Activated CD4-positive, alpha-beta T cell treated with anti-CD3 and anti-CD28 coated beads for 36 hours (primary cell): ENCODE data around the gene SH3PXD2B. TPM values are rescaled to one million over a fixed set of nuclear protein-coding genes. Genes with fewer than 3 reads are reported as not detected.
"Not testable (repeated sequence)": the region's sequence is repeated elsewhere in the genome, so short reads cannot be mapped to it uniquely, and the experiment has no call there.

Experiments used
- ATAC-seq: fragments of 200-7000 bp; cut with Tn5 transposase; one replicate; pipeline ENCODE4 v1.10.0; 2021; ENCODE audit warnings: mild to moderate bottlenecking, moderate library complexity
- CTCF ChIA-PET: fragments of 350-600 bp; sonication (Branson Sonifier 250); formaldehyde crosslinking; loops from one replicate; lab custom pipeline; 2021; ENCODE audit warnings: antibody characterized with exemption; lab: Charles Lee
- POLR2A ChIA-PET: fragments of 350-600 bp; sonication (Branson Sonifier 250); formaldehyde crosslinking; loops from one replicate; lab custom pipeline; 2021; ENCODE audit warnings: antibody characterized with exemption, inconsistent platforms; lab: Charles Lee
- DNase-seq: peaks from one replicate; pipeline ENCODE4 v3.0.0-alpha.2; 2020
- H3K27ac Mint-ChIP-seq: one replicate; pipeline ENCODE4 v1.8.0; 2021; ENCODE audit warnings: mixed read lengths
- H3K27me3 Mint-ChIP-seq: one replicate; pipeline ENCODE4 v1.8.0; 2021; ENCODE audit warnings: mixed read lengths
- H3K36me3 Mint-ChIP-seq: one replicate; pipeline ENCODE4 v1.8.0; 2021; ENCODE audit warnings: low read depth, mixed read lengths
- H3K4me1 Mint-ChIP-seq: one replicate; pipeline ENCODE4 v1.8.0; 2021; ENCODE audit warnings: mixed read lengths
- H3K4me3 Mint-ChIP-seq: one replicate; pipeline ENCODE4 v1.8.0; 2021; ENCODE audit warnings: mild to moderate bottlenecking, moderate library complexity, mixed read lengths
- H3K9me3 Mint-ChIP-seq: one replicate; pipeline ENCODE4 v1.8.0; 2021; ENCODE audit warnings: low read depth, mixed read lengths
- intact Hi-C, 2 experiments: fragments of 100-400 bp; cut with DNase I in 1 of 2; cut with micrococcal nuclease in 1 of 2; formaldehyde crosslinking; loops; one replicate each; pipeline versions ENCODE4 v1.14.2 to v1.15.1; 2022 to 2024; cut with DNase I, micrococcal nuclease
- total RNA-seq, 2 experiments: library from RNA; stranded (reverse); gene quantifications; one replicate each; pipeline ENCODE4 v1.2.3, GENCODE V29; 2021

SH3PXD2B gene
- total RNA-seq, 2 experiments from 2014 or later, result 1.3 to 1.8 TPM

- Mint-ChIP-seq H3K4me3 (no peak overlapping the region), H3K36me3 (peaks cover 3% of the 10 kb centered on the region), H3K4me1 (no peaks in the 10 kb centered on the region), H3K27me3 (peaks cover 6% of the 10 kb centered on the region), H3K27ac (no peak overlapping the region), H3K9me3 (peaks cover 10% of the 10 kb centered on the region)
- intact Hi-C loops, result no loop called here
- no peak for ATAC-seq
- ChIA-PET CTCF (interaction anchor here (0.6 to 1.0 kb wide), 2 partner anchors 73 to 409 kb away, joined by 3 read pairs; no protein-coding TSS in a partner anchor), POLR2A (no interaction called here)
- DNase-seq, result no peak
Observed at GRCh38 chr5:172374783-172375182, 79.5 kb downstream of the SH3PXD2B start.

GRCh38 chr5:172373680-172374079, 80.6 kb downstream of the SH3PXD2B start:
- Mint-ChIP-seq H3K27me3 (peaks cover 6% of the 10 kb centered on the region), H3K36me3 (peaks cover 3% of the 10 kb centered on the region), H3K9me3 (peaks cover 10% of the 10 kb centered on the region), H3K27ac (no peak overlapping the region), H3K4me3 (no peak overlapping the region), H3K4me1 (no peaks in the 10 kb centered on the region)
- intact Hi-C loops, result no loop called here
- ChIA-PET POLR2A (no interaction called here), CTCF (no interaction called here)
- ATAC-seq (no peak), DNase-seq (no peak)

- H3K36me3 Mint-ChIP-seq, result peaks cover 3% of the 10 kb centered on the region
- ATAC-seq (no peak), DNase-seq (no peak)
- POLR2A ChIA-PET, result no interaction called here
- no peaks in the 10 kb centered on the region for H3K4me1 Mint-ChIP-seq
- CTCF ChIA-PET, result interaction anchor here (0.5 to 0.6 kb wide), 2 partner anchors 41 to 928 kb away, joined by 3 to 5 read pairs; no protein-coding TSS in a partner anchor
- H3K4me3 Mint-ChIP-seq, result no peak overlapping the region
- H3K9me3 Mint-ChIP-seq, result peaks cover 10% of the 10 kb centered on the region
- H3K27ac Mint-ChIP-seq, result no peak overlapping the region
- peaks cover 6% of the 10 kb centered on the region for H3K27me3 Mint-ChIP-seq
- intact Hi-C loops, result no loop called here
Observed at GRCh38 chr5:172371684-172372083, 82.6 kb downstream of the SH3PXD2B start.

- peak; percentile 76 for DNase-seq
- Mint-ChIP-seq H3K9me3 (peaks cover 10% of the 10 kb centered on the region), H3K4me3 (no peak overlapping the region), H3K27me3 (peaks cover 6% of the 10 kb centered on the region), H3K4me1 (no peaks in the 10 kb centered on the region), H3K36me3 (peaks cover 3% of the 10 kb centered on the region), H3K27ac (no peak overlapping the region)
- ATAC-seq, result peak; percentile 36
- intact Hi-C loops, result no loop called here
- CTCF ChIA-PET, result interaction anchor here (0.5 to 1.6 kb wide), 12 partner anchors 10 to 665 kb away, joined by 3 to 11 read pairs (median 4); no protein-coding TSS in a partner anchor
- POLR2A ChIA-PET, result interaction anchor here (0.6 kb wide), 2 partner anchors 9 to 144 kb away, joined by 3 to 5 read pairs; no protein-coding TSS in a partner anchor
Observed at GRCh38 chr5:172370648-172371545, 83.4 kb downstream of the SH3PXD2B start.

- ChIA-PET POLR2A (interaction anchor here (0.6 kb wide), 1 partner anchor 10 kb away, joined by 5 read pairs; no protein-coding TSS in a partner anchor), CTCF (interaction anchor here (0.7 to 1.6 kb wide), 10 partner anchors 9 to 665 kb away, joined by 3 to 11 read pairs (median 4); no protein-coding TSS in a partner anchor)
- intact Hi-C loops, result no loop called here
- H3K4me1 Mint-ChIP-seq, result no peaks in the 10 kb centered on the region
- peaks cover 10% of the 10 kb centered on the region for H3K9me3 Mint-ChIP-seq
- no peak overlapping the region for H3K4me3 Mint-ChIP-seq
- DNase-seq (no peak), ATAC-seq (no peak)
- peaks cover 6% of the 10 kb centered on the region for H3K27me3 Mint-ChIP-seq
- no peak overlapping the region for H3K27ac Mint-ChIP-seq
- H3K36me3 Mint-ChIP-seq, result peaks cover 3% of the 10 kb centered on the region
Observed at GRCh38 chr5:172370237-172370640, 84.1 kb downstream of the SH3PXD2B start.

GRCh38 chr5:172368699-172369098, 85.6 kb downstream of the SH3PXD2B start:
- DNase-seq, H3K4me3 Mint-ChIP-seq, intact Hi-C loops, H3K36me3 Mint-ChIP-seq, H3K4me1 Mint-ChIP-seq, POLR2A ChIA-PET, ATAC-seq, H3K9me3 Mint-ChIP-seq, H3K27ac Mint-ChIP-seq, H3K27me3 Mint-ChIP-seq, CTCF ChIA-PET: not testable (repeated sequence)

- Mint-ChIP-seq H3K9me3 (peaks cover 6% of the 10 kb centered on the region), H3K27me3 (peaks cover 2% of the 10 kb centered on the region), H3K36me3 (no peaks in the 10 kb centered on the region), H3K4me1 (peaks cover 11% of the 10 kb centered on the region), H3K4me3 (no peak overlapping the region), H3K27ac (no peak overlapping the region)
- ChIA-PET CTCF (interaction anchor here (0.6 to 0.7 kb wide), 2 partner anchors 33 to 189 kb away, joined by 3 to 4 read pairs; no protein-coding TSS in a partner anchor), POLR2A (no interaction called here)
- no peak for DNase-seq
- ATAC-seq, result no peak
- intact Hi-C loops, result no loop called here
Observed at GRCh38 chr5:172365948-172366608, 88.2 kb downstream of the SH3PXD2B start.

GRCh38 chr5:172364773-172365172, 89.6 kb downstream of the SH3PXD2B start:
- H3K27ac Mint-ChIP-seq, result peak overlapping the region; percentile 22
- ChIA-PET CTCF (interaction anchor here (0.7 kb wide), 1 partner anchor 342 kb away, joined by 3 read pairs; no protein-coding TSS in a partner anchor), POLR2A (no interaction called here)
- peaks cover 11% of the 10 kb centered on the region for H3K4me1 Mint-ChIP-seq
- DNase-seq (peak; percentile 55), ATAC-seq (no peak)
- H3K9me3 Mint-ChIP-seq, result peaks cover 1% of the 10 kb centered on the region
- intact Hi-C loops, result loop anchor here in 1 of 2 experiments (5.0 kb wide), 2 partner anchors 88 to 142 kb away; partner anchors contain the start of gene SH3PXD2B
- H3K4me3 Mint-ChIP-seq, result no peak overlapping the region
- peaks cover 2% of the 10 kb centered on the region for H3K27me3 Mint-ChIP-seq
- H3K36me3 Mint-ChIP-seq, result no peaks in the 10 kb centered on the region

GRCh38 chr5:172362755-172363154, 91.6 kb downstream of the SH3PXD2B start:
- Mint-ChIP-seq H3K36me3 (no peaks in the 10 kb centered on the region), H3K9me3 (peaks cover 1% of the 10 kb centered on the region), H3K27me3 (peaks cover 2% of the 10 kb centered on the region), H3K4me1 (peaks cover 11% of the 10 kb centered on the region), H3K4me3 (no peak overlapping the region), H3K27ac (peak overlapping the region; percentile 45)
- no peak for ATAC-seq
- intact Hi-C loops, result loop anchor here in 1 of 2 experiments (1.0 to 5.0 kb wide), 3 partner anchors 49 to 140 kb away; partner anchors contain the start of gene SH3PXD2B
- no peak for DNase-seq
- ChIA-PET POLR2A (no interaction called here), CTCF (no interaction called here)

GRCh38 chr5:172361566-172362238, 92.6 kb downstream of the SH3PXD2B start:
- Mint-ChIP-seq H3K27me3 (peaks cover 2% of the 10 kb centered on the region), H3K4me3 (no peak overlapping the region), H3K36me3 (no peaks in the 10 kb centered on the region), H3K27ac (peak overlapping the region; percentile 88), H3K4me1 (peaks cover 11% of the 10 kb centered on the region), H3K9me3 (peaks cover 1% of the 10 kb centered on the region)
- ATAC-seq (peak; percentile 96), DNase-seq (peak; percentile 83)
- intact Hi-C loops, result loop anchor here in 1 of 2 experiments (5.0 kb wide), 2 partner anchors 91 to 139 kb away; partner anchors contain the start of gene SH3PXD2B
- ChIA-PET CTCF (interaction anchor here (0.7 to 2.1 kb wide), 2 partner anchors 9 to 69 kb away, joined by 3 to 8 read pairs; no protein-coding TSS in a partner anchor), POLR2A (interaction anchor here (1.3 kb wide), 1 partner anchor 50 kb away, joined by 3 read pairs; no protein-coding TSS in a partner anchor)
